Natural killer cell (primary cell): ENCODE data around the gene RCL1. TPM values are rescaled to one million over a fixed set of nuclear protein-coding genes. Genes with fewer than 3 reads are reported as not detected.

ENCODE experiments used
- ATAC-seq, 3 donors: fragments of 150-1000 bp in 2 of 3; fragments of 200-7000 bp in 1 of 3; cut with Tn5 transposase; 1 replicate in 1 of 3; 2 replicates in 2 of 3; pipeline ENCODE4 v1.10.0; 2021; ENCODE audit warnings: mild to moderate bottlenecking in 2 of 3, moderate library complexity in 2 of 3
- DNase-seq, 2 donors: peaks; one replicate each; pipeline versions ENCODE4 v3.0.0 to v3.0.0-alpha.2; 2013 to 2021; ENCODE audit warnings: mixed read lengths in 1 of 2
- H3K27ac ChIP-seq: one replicate; pipeline ENCODE4 v1.5.1; 2013; ENCODE audit warnings: mild to moderate bottlenecking, low read length
- H3K27me3 ChIP-seq: one replicate; pipeline ENCODE4 v1.6.1; 2013; ENCODE audit warnings: low read length; ENCODE audit not compliant: control insufficient read depth, insufficient read depth
- H3K36me3 ChIP-seq: one replicate; pipeline ENCODE4 v1.6.1; 2013; ENCODE audit warnings: low read length; ENCODE audit not compliant: control insufficient read depth, insufficient read depth
- H3K4me1 ChIP-seq: one replicate; pipeline ENCODE4 v1.6.1; 2013; ENCODE audit warnings: low read length; ENCODE audit not compliant: control insufficient read depth, insufficient read depth
- H3K4me3 ChIP-seq: one replicate; pipeline ENCODE4 v1.5.1; 2013; ENCODE audit warnings: low read length
- H3K9me3 ChIP-seq: one replicate; pipeline ENCODE4 v1.6.1; 2013; ENCODE audit warnings: low read length; ENCODE audit not compliant: control insufficient read depth, insufficient read depth
- H3K27ac Mint-ChIP-seq, 2 donors: one replicate each; pipeline ENCODE4 v1.8.0; 2022; ENCODE audit warnings: mild to moderate bottlenecking in 2 of 2, mixed read lengths in 2 of 2, moderate library complexity in 1 of 2
- H3K27me3 Mint-ChIP-seq, 2 donors: one replicate each; pipeline ENCODE4 v1.8.0; 2022; ENCODE audit warnings: low read depth in 2 of 2, mixed read lengths in 2 of 2
- H3K36me3 Mint-ChIP-seq: one replicate; pipeline ENCODE4 v1.8.0; 2022; ENCODE audit warnings: mixed read lengths
- H3K4me1 Mint-ChIP-seq, 2 donors: one replicate each; pipeline ENCODE4 v1.8.0; 2022; ENCODE audit warnings: mixed read lengths in 2 of 2
- H3K4me3 Mint-ChIP-seq: one replicate; pipeline ENCODE4 v1.8.0; 2022; ENCODE audit warnings: mild to moderate bottlenecking, moderate library complexity, mixed read lengths
- H3K9me3 Mint-ChIP-seq, 2 donors: one replicate each; pipeline ENCODE4 v1.8.0; 2022; ENCODE audit warnings: mixed read lengths in 2 of 2
- CTCF ChIP-seq: fragments of 200-600 bp; IDR thresholded peaks from one replicate; pipeline ENCODE4 v1.8.0; 2022; ENCODE audit warnings: antibody characterized with exemption
- WGBS: methylation state at CpG from one replicate; pipeline ENCODE4 v1.1.7; 2013; ENCODE audit warnings: missing lambda C conversion rate; ENCODE audit not compliant: insufficient coverage; 5-methylcytosine and 5-hydroxymethylcytosine counted together
- intact Hi-C: fragments of 100-400 bp; cut with micrococcal nuclease; formaldehyde crosslinking; loops from one replicate; pipeline ENCODE4 v1.14.2; 2022
- total RNA-seq, 4 donors: library from RNA; stranded (reverse); fragments of 120-200 nt in 1 of 4; gene quantifications; one replicate each; pipeline versions ENCODE4 v1.2.3 to v1.2.4, GENCODE V29; 2013 to 2022

RCL1 gene
- total RNA-seq, 3 donors from 2014 or later (not counting 1 experiment from before 2014, with no cell fraction given), result 18.1 to 26.3 (median 23.0) TPM

DNA sequence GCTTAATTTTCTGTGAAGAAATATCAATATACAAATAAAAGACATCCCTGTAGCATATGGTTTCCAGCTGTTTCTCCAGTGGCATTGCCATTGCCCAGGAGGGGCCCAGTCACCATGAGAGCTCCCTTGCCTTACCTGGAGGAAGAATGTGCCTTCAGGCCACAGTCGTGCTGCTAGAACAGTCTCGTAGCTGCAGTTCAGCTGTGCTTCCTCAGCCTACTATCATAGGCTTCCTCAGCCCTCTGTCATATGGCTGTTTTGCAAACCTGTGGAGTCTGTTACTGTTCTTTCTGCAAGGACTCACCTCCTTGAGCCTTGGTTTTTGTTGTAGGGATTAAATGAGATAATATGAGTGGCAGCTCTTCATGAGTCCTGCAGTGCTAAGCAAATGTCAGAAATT lies 67.6 kb downstream of the RCL1 start:
- WGBS, result 72% methylated on average over 2 of the region's 2 CpGs
- H3K9me3 Mint-ChIP-seq, result no peaks in the 10 kb centered on the region
- no peak overlapping the region for H3K4me3 Mint-ChIP-seq

DNA sequence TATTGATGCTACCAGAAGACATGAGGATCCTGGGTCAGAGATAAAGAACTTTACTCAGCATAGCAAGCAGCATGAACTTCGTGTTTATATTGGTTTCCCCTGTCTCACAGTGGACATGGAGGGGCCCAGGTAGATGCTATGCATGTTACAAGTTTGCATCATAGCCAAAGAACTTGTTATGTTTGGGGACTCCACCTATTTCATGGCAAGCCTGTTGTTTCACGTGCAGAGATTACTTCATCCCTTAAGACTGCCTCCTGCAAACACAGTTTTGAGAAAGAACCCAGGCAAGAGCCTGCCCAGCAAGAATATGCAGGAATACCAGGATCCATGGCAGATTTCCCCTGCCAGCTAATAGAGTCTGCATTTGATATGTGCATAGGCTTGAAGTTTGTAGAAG lies 68.4 kb downstream of the RCL1 start:
- no peak for ATAC-seq
- Mint-ChIP-seq H3K36me3 (peaks cover 8% of the 10 kb centered on the region), H3K27me3 (no peaks in the 10 kb centered on the region), H3K4me3 (no peak overlapping the region), H3K27ac (no peak overlapping the region), H3K9me3 (no peaks in the 10 kb centered on the region), H3K4me1 (peaks cover 16 to 20% of the 10 kb centered on the region in 2 donors)
- H3K4me3 ChIP-seq, result no peak overlapping the region
- no peaks in the 10 kb centered on the region for H3K9me3 ChIP-seq
- intact Hi-C loops, result no loop called here
- no peak overlapping the region for H3K27ac ChIP-seq
- peaks cover 13% of the 10 kb centered on the region for H3K36me3 ChIP-seq
- no peak for TF ChIP-seq CTCF
- DNase-seq, result no peak
- WGBS, result 93% methylated on average over 2 of the region's 2 CpGs
- H3K27me3 ChIP-seq, result no peaks in the 10 kb centered on the region
- no peaks in the 10 kb centered on the region for H3K4me1 ChIP-seq

More for the DNA sequence above, 67.6 kb downstream of the RCL1 start:
- no peak for DNase-seq
- no peak overlapping the region for H3K27ac Mint-ChIP-seq
- H3K4me1 Mint-ChIP-seq, result peaks cover 18% of the 10 kb centered on the region in 2 donors
- intact Hi-C loops, result no loop called here
- Histone ChIP-seq H3K9me3 (no peaks in the 10 kb centered on the region), H3K4me3 (no peak overlapping the region), H3K36me3 (peaks cover 13% of the 10 kb centered on the region), H3K27me3 (no peaks in the 10 kb centered on the region), H3K27ac (no peak overlapping the region), H3K4me1 (no peaks in the 10 kb centered on the region)
- peaks cover 8% of the 10 kb centered on the region for H3K36me3 Mint-ChIP-seq
- no peak for TF ChIP-seq CTCF
- ATAC-seq, result no peak
- no peaks in the 10 kb centered on the region for H3K27me3 Mint-ChIP-seq

- H3K4me1 ChIP-seq, result no peaks in the 10 kb centered on the region
- DNase-seq, result no peak
- no peak overlapping the region for H3K27ac ChIP-seq
- peaks cover 13% of the 10 kb centered on the region for H3K36me3 ChIP-seq
- 96% methylated on average over 7 of the region's 7 CpGs for WGBS
- no peak for ATAC-seq
- H3K27ac Mint-ChIP-seq, result no peak overlapping the region
- no peaks in the 10 kb centered on the region for H3K27me3 Mint-ChIP-seq
- peaks cover 8% of the 10 kb centered on the region for H3K36me3 Mint-ChIP-seq
- H3K4me3 ChIP-seq, result no peak overlapping the region
- intact Hi-C loops, result no loop called here
- no peak for TF ChIP-seq CTCF
- H3K4me1 Mint-ChIP-seq, result peaks cover 11 to 20% of the 10 kb centered on the region in 2 donors
- H3K4me3 Mint-ChIP-seq, result no peak overlapping the region
- no peaks in the 10 kb centered on the region for H3K27me3 ChIP-seq
- H3K9me3 Mint-ChIP-seq, result no peaks in the 10 kb centered on the region
- H3K9me3 ChIP-seq, result no peaks in the 10 kb centered on the region
Measured at GRCh38 chr9:4861736-4862451, 69.2 kb downstream of the RCL1 start.
